ENCODE data around the gene AMBRA1. TPM values are rescaled to one million over a fixed set of nuclear protein-coding genes. Genes with fewer than 3 reads are reported as not detected.

Gene AMBRA1
- total and polyA plus RNA-seq, 2 of the 8 experiments (the other 6 are each of a cell fraction or from before 2014, with no cell fraction given), result 14.2 to 37.4 TPM

- FAIRE-seq, result no peak
- H4K20me1 ChIP-seq (replicated peaks in 1 of 2; ENCODE audit: control insufficient read depth in 1 of 2, insufficient read depth in 2 of 2, low read length in 2 of 2), result no peaks in the 10 kb centered on the region
- H2AFZ ChIP-seq (ENCODE audit: low read length), result no peak overlapping the region
- no peak overlapping the region for H2BK120ac ChIP-seq (replicated peaks; ENCODE audit: low read depth, low read length)
- H2BK15ac ChIP-seq (ENCODE audit: low read length), result no peak overlapping the region
- no peak overlapping the region for H3K4me3 ChIP-seq (ENCODE audit: extremely low read depth in 1 of 4, insufficient read depth in 2 of 4, low read depth in 3 of 4, low read length in 4 of 4)
- H3K56ac ChIP-seq (replicated peaks; ENCODE audit: insufficient read length, low read depth, low read length), result no peak overlapping the region
- no peak overlapping the region for H4K5ac ChIP-seq (ENCODE audit: insufficient read length, low read depth, low read length)
- no peak overlapping the region for H4K91ac ChIP-seq (replicated peaks; ENCODE audit: insufficient read length, low read length)
- no peak overlapping the region for H2BK20ac ChIP-seq (ENCODE audit: low read length)
- H3K79me2 ChIP-seq (ENCODE audit: control insufficient read depth in 1 of 2, insufficient read depth in 2 of 2, low read length in 2 of 2), result no peaks in the 10 kb centered on the region
- H2AK5ac ChIP-seq (ENCODE audit: low read depth, low read length), result no peak overlapping the region
- no peak overlapping the region for H3K4ac ChIP-seq (replicated peaks; ENCODE audit: insufficient read length, low read depth, low read length)
- WGBS, 2 experiments (ENCODE audit: extremely low coverage in 1 of 2, insufficient coverage in 1 of 2, insufficient read length in 1 of 2, insufficient replicate concordance in 2 of 2, low coverage in 1 of 2, low lambda C conversion rate in 2 of 2, missing lambda C conversion rate in 1 of 2), result 98% methylated on average over 7 of the region's 7 CpGs; no CpG with 5 or more reads in 1 of the 2 experiments
- no peak overlapping the region for H3K14ac ChIP-seq (ENCODE audit: insufficient read length)
- no peak overlapping the region for H3K23ac ChIP-seq (ENCODE audit: insufficient read length)
- no peaks in the 10 kb centered on the region for H3K36me3 ChIP-seq (ENCODE audit: control insufficient read depth in 2 of 4, insufficient read depth in 4 of 4, low read length in 3 of 4)
- no peak overlapping the region for H3K4me2 ChIP-seq (ENCODE audit: insufficient read depth in 1 of 2, low read depth in 2 of 2, low read length in 2 of 2)
- H3K9ac ChIP-seq (replicated peaks in 1 of 4; ENCODE audit: extremely low read depth in 1 of 4, low read depth in 3 of 4, low read length in 3 of 4), result no peak overlapping the region
- no peaks in the 10 kb centered on the region for H3K23me2 ChIP-seq (ENCODE audit: low read depth, low read length)
- ChIA-PET POLR2A (ENCODE audit: partially characterized antibody) (no interaction called here), CTCF (ENCODE audit: partially characterized antibody) (interaction anchor here (1.0 to 3.8 kb wide), 4 partner anchors 11 to 70 kb away, joined by 3 to 27 read pairs (median 4); no protein-coding TSS in a partner anchor)
- H2BK5ac ChIP-seq (ENCODE audit: low read depth, low read length), result no peak overlapping the region
- no peak for DNase-seq (ENCODE audit: low read depth in 1 of 2, low spot score in 2 of 2)
- peaks cover 2% of the 10 kb centered on the region; the same call in 1 of the 2 replicates for H3K79me1 ChIP-seq (ENCODE audit: low read depth, low read length)
- H4K8ac ChIP-seq (ENCODE audit: extremely low read depth, insufficient read depth, low read length), result no peak overlapping the region
- H3K18ac ChIP-seq (ENCODE audit: extremely low read depth, low read length), result no peak overlapping the region
- H3K27ac ChIP-seq (ENCODE audit: low read depth, low read length), result no peak overlapping the region
- H3K27me3 ChIP-seq (replicated peaks in 1 of 4; ENCODE audit: control insufficient read depth in 3 of 4, extremely low read depth in 1 of 4, insufficient read depth in 3 of 4, low read length in 3 of 4), result no peaks in the 10 kb centered on the region
- H3K4me1 ChIP-seq (replicated peaks in 1 of 4; ENCODE audit: control insufficient read depth in 3 of 4, insufficient read depth in 4 of 4, low read length in 3 of 4), result no peaks in the 10 kb centered on the region
- H3K9me3 ChIP-seq (ENCODE audit: insufficient read depth in 2 of 2, low read depth in 1 of 2, low read length in 1 of 2), result no peaks in the 10 kb centered on the region
- no peak overlapping the region for H2BK12ac ChIP-seq (ENCODE audit: low read depth, low read length)
- no peak for TF ChIP-seq SIRT6 (IDR thresholded peaks at IDR 0.05; ENCODE audit: low read length)
- no peak for TF ChIP-seq POLR2A (IDR thresholded peaks at IDR 0.05; ENCODE audit: control extremely low read depth in 1 of 2, low read depth in 2 of 2, low read length in 2 of 2)
Measured at GRCh38 chr11:46479601-46480000, 114.2 kb downstream of the AMBRA1 start.

Measured in H1 (cell line).